Measurements from ENCODE around the gene MAPKAP1. TPM values are rescaled to one million over a fixed set of nuclear protein-coding genes. Genes with fewer than 3 reads are reported as not detected.
A peak's percentile ranks its signal among the peaks of the same experiment; 100 is the strongest.

MAPKAP1 gene
- polyA plus RNA-seq, 3 donors, result 39.9 to 57.5 (median 44.1) TPM

GRCh38 chr9:125494653-125494915 is 212.4 kb downstream of the MAPKAP1 start:
- intact Hi-C loops (cut with micrococcal nuclease), result no loop called here
- Histone ChIP-seq H3K27me3 (ENCODE audit: control insufficient read depth in 2 of 2, insufficient read depth in 2 of 2, low read length in 2 of 2) (no peaks in the 10 kb centered on the region), H3K4me2 (replicated peaks; ENCODE audit: extremely low read depth, low read length, poor library complexity, severe bottlenecking) (no peak overlapping the region), H3K9ac (ENCODE audit: insufficient read depth, low read length, poor library complexity, severe bottlenecking) (no peak overlapping the region), H2AFZ (ENCODE audit: insufficient read depth, low read depth, low read length, poor library complexity, severe bottlenecking) (no peak overlapping the region), H3K27ac (ENCODE audit: low read depth in 1 of 2, low read length in 2 of 2) (no peak overlapping the region), H4K20me1 (ENCODE audit: insufficient read depth, low read length) (no peaks in the 10 kb centered on the region), H3K79me2 (ENCODE audit: insufficient read depth, low read length) (no peaks in the 10 kb centered on the region), H3K36me3 (replicated peaks in 1 of 2; ENCODE audit: control insufficient read depth in 1 of 2, insufficient read depth in 2 of 2, low read length in 2 of 2) (peaks cover 2 to 11% of the 10 kb centered on the region in 2 donors), H3K9me3 (replicated peaks in 1 of 2; ENCODE audit: control insufficient read depth in 1 of 2, insufficient read depth in 1 of 2, low read length in 2 of 2) (no peaks in the 10 kb centered on the region), H3K4me3 (replicated peaks in 1 of 3; ENCODE audit: low read depth in 2 of 3, low read length in 3 of 3) (no peak overlapping the region), H3K4me1 (ENCODE audit: control insufficient read depth in 1 of 2, insufficient read depth in 2 of 2, low read length in 2 of 2) (no peaks in the 10 kb centered on the region)
- H3K27ac Mint-ChIP-seq, result peak overlapping the region in 1 of 7 donors; percentile 19
- H3K27me3 Mint-ChIP-seq (ENCODE audit: low read depth in 3 of 3), result no peaks in the 10 kb centered on the region
- no peaks in the 10 kb centered on the region for H3K9me3 Mint-ChIP-seq
- TF ChIP-seq CTCF (IDR thresholded peaks at IDR 0.05), result no peak
- no peaks in the 10 kb centered on the region for H3K4me1 Mint-ChIP-seq
- H3K36me3 Mint-ChIP-seq, result peaks cover 16 to 27% of the 10 kb centered on the region in 2 donors
- no CpG with 5 or more reads among the region's 1 CpG for WGBS (ENCODE audit: insufficient coverage)
- H3K4me3 Mint-ChIP-seq, result no peak overlapping the region
- no peak for DNase-seq

DNA sequence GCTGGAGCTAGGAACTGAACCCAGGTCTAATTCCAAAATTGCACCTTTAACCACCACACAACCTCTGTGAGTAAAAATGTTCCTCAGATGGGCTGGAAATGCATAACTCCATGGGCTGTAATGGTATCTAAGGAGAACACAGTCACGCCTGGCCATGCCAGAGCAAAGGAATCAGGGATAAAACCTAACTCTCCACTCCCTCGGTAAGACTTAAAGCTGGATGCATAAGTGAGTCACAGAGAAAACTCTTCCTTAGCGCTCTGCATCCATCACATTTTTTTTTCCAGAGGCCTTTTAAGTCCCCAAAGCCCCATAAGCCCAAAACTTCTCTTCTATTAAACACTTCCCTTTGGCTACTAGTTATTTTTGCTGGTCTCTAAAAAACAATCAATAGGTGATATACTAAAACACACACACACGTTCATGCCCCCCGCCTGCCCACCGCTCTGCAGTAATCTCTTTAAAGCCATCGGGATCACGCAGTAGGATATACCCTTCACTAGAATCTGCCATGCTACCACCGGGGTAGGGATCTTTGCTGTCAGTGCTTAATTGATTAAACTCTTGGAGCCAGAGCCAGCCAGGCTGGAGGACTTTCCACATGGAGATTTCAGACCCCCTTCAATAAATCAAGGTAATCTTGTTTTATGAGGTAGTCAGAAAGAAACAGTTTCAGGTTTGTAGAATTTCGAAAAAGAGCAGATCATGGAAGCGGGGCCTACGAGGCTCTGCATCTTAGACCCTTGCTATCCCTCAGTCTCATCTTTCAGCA is 212.9 kb downstream of the MAPKAP1 start:
- no peak for DNase-seq
- WGBS (ENCODE audit: insufficient coverage), result 100% methylated on average over 8 of the region's 12 CpGs
- H3K27ac Mint-ChIP-seq, result peak overlapping the region in 1 of 7 donors; percentile 15
- no peaks in the 10 kb centered on the region for H3K9me3 Mint-ChIP-seq
- Histone ChIP-seq H3K79me2 (ENCODE audit: insufficient read depth, low read length) (no peaks in the 10 kb centered on the region), H3K27me3 (ENCODE audit: control insufficient read depth in 2 of 2, insufficient read depth in 2 of 2, low read length in 2 of 2) (no peaks in the 10 kb centered on the region), H3K4me1 (ENCODE audit: control insufficient read depth in 1 of 2, insufficient read depth in 2 of 2, low read length in 2 of 2) (no peaks in the 10 kb centered on the region), H3K4me3 (replicated peaks in 1 of 3; ENCODE audit: low read depth in 2 of 3, low read length in 3 of 3) (no peak overlapping the region), H2AFZ (ENCODE audit: insufficient read depth, low read depth, low read length, poor library complexity, severe bottlenecking) (no peak overlapping the region), H4K20me1 (ENCODE audit: insufficient read depth, low read length) (no peaks in the 10 kb centered on the region), H3K9me3 (replicated peaks in 1 of 2; ENCODE audit: control insufficient read depth in 1 of 2, insufficient read depth in 1 of 2, low read length in 2 of 2) (no peaks in the 10 kb centered on the region), H3K4me2 (replicated peaks; ENCODE audit: extremely low read depth, low read length, poor library complexity, severe bottlenecking) (no peak overlapping the region), H3K36me3 (replicated peaks in 1 of 2; ENCODE audit: control insufficient read depth in 1 of 2, insufficient read depth in 2 of 2, low read length in 2 of 2) (peaks cover 2 to 11% of the 10 kb centered on the region in 2 donors), H3K9ac (ENCODE audit: insufficient read depth, low read length, poor library complexity, severe bottlenecking) (no peak overlapping the region), H3K27ac (ENCODE audit: low read depth in 1 of 2, low read length in 2 of 2) (no peak overlapping the region)
- no peaks in the 10 kb centered on the region for H3K27me3 Mint-ChIP-seq (ENCODE audit: low read depth in 3 of 3)
- no peaks in the 10 kb centered on the region for H3K4me1 Mint-ChIP-seq
- TF ChIP-seq CTCF (IDR thresholded peaks at IDR 0.05), result no peak
- H3K4me3 Mint-ChIP-seq, result no peak overlapping the region
- intact Hi-C loops (cut with micrococcal nuclease), result no loop called here
- peaks cover 18 to 24% of the 10 kb centered on the region in 2 donors for H3K36me3 Mint-ChIP-seq
